Left ventricle myocardium inferior (tissue), 1 donor: ENCODE results near the gene PTPN14. TPM values are rescaled to one million over a fixed set of nuclear protein-coding genes. Genes with fewer than 3 reads are reported as not detected.

Source experiments
- DNase-seq: peaks from one replicate; pipeline ENCODE4 v3.0.0-alpha.2; 2020
- H3K27ac ChIP-seq: fragments of 200-600 bp; replicated peaks from 2 replicates; pipeline ENCODE4 v1.8.0; 2021
- H3K27me3 ChIP-seq: fragments of 200-600 bp; 2 replicates; pipeline ENCODE4 v1.8.0; 2021; ENCODE audit warnings: low read depth
- H3K36me3 ChIP-seq: fragments of 200-600 bp; 2 replicates; pipeline ENCODE4 v1.8.0; 2021
- H3K4me1 ChIP-seq: fragments of 200-600 bp; 2 replicates; pipeline ENCODE4 v1.8.0; 2021
- H3K4me3 ChIP-seq: fragments of 200-600 bp; 2 replicates; pipeline ENCODE4 v1.8.0; 2021; ENCODE audit warnings: mild to moderate bottlenecking, moderate library complexity
- H3K9me3 ChIP-seq: fragments of 200-600 bp; replicated peaks from 2 replicates; pipeline ENCODE4 v1.8.0; 2021
- intact Hi-C: fragments of 100-400 bp; cut with micrococcal nuclease; formaldehyde crosslinking; loops from one replicate; pipeline ENCODE4 v1.11.0; 2022
- total RNA-seq: library from RNA; stranded (reverse); fragmentation: NEBNext Ultra II Directional; extraction: Animal tissue kit (Norgen Biotek cat#: 25700); gene quantifications from one replicate; pipeline ENCODE4 v1.2.1, GENCODE V29; 2021
- TF ChIP-seq, protein P1 (sequence below): fragments of 200-600 bp; IDR thresholded peaks from 2 replicates; pipeline ENCODE4 v1.8.0; 2021; ENCODE audit warnings: antibody characterized with exemption, mild to moderate bottlenecking, borderline replicate concordance
- donor health status: DM: no; HTN: yes; CAD: no; lungs with severe emphysema.

Gene PTPN14
- total RNA-seq, 1 donor from 2014 or later, result 32.5 TPM

DNA sequence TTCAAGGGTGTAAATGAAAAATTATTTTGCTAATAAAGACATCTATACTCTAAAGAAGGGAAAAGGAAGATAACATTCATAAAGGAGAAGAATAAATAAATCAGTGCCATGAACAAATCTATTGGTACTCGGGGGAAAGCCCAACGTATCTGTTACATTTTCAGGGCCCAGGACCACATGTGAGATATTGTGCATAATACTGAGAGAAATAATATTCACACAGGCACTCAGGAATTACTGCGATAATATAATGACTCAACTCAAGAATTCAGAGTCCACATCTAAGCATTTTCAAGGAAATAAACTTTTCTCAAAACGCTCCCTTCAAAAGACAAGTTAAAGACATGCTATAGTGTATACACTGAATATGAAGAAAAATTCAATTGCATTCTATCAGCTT is 161.7 kb downstream of the PTPN14 start:
- no peaks in the 10 kb centered on the region for H3K9me3 ChIP-seq
- H3K27me3 ChIP-seq, result no peaks in the 10 kb centered on the region
- no peak for DNase-seq
- intact Hi-C loops, result loop anchor here (10.0 kb wide), 1 partner anchor 195 kb away; no protein-coding TSS in a partner anchor
- TF ChIP-seq, protein P1, sequence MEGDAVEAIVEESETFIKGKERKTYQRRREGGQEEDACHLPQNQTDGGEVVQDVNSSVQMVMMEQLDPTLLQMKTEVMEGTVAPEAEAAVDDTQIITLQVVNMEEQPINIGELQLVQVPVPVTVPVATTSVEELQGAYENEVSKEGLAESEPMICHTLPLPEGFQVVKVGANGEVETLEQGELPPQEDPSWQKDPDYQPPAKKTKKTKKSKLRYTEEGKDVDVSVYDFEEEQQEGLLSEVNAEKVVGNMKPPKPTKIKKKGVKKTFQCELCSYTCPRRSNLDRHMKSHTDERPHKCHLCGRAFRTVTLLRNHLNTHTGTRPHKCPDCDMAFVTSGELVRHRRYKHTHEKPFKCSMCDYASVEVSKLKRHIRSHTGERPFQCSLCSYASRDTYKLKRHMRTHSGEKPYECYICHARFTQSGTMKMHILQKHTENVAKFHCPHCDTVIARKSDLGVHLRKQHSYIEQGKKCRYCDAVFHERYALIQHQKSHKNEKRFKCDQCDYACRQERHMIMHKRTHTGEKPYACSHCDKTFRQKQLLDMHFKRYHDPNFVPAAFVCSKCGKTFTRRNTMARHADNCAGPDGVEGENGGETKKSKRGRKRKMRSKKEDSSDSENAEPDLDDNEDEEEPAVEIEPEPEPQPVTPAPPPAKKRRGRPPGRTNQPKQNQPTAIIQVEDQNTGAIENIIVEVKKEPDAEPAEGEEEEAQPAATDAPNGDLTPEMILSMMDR, result no peak
- no peak overlapping the region for H3K4me3 ChIP-seq
- H3K36me3 ChIP-seq, result peaks cover 56% of the 10 kb centered on the region
- no peak overlapping the region for H3K27ac ChIP-seq
- no peaks in the 10 kb centered on the region for H3K4me1 ChIP-seq

DNA sequence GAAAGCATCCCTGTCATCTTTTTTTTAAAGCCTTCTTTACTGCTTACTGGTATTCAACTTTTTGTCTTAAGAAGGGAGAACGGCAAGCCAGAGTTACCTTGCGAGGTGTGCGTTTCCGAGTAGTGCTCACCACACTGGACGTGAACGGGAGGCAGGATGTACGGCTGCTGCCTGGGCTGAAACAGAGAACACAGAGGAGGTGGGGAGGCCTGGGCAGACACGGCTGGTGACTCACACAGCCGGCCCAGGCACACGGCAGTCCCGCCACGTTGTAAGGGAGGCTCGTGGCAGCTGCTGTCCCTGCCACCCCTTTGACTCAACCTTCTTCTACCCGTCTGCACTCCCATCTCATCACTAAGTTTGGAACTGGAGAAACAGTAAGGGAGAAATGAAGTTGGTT is 164.7 kb downstream of the PTPN14 start:
- Histone ChIP-seq H3K4me1 (no peaks in the 10 kb centered on the region), H3K27ac (no peak overlapping the region), H3K27me3 (no peaks in the 10 kb centered on the region), H3K4me3 (no peak overlapping the region), H3K9me3 (no peaks in the 10 kb centered on the region), H3K36me3 (peaks cover 59% of the 10 kb centered on the region)
- TF ChIP-seq, protein P1, result no peak
- DNase-seq, result no peak
- intact Hi-C loops, result no loop called here

DNA sequence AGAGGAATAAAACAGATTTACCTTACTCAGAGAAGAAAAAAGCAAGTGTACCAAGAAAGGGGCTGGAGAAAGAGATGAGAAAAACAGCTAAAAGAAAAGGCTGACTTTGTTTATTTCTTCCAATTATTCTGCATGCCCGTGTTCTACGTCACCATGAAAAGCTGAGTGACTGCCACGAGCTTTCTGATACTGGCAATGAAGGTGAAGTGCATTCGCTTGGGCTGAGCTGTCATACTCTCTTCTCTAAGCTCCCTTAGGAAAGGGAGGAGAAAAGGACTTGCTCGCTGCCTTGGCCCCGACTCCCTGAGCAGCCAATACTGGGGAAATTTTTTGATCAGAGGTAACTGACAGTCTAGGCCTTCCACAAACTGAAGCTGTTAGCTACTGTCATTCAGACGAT is 165.1 kb downstream of the PTPN14 start:
- no peaks in the 10 kb centered on the region for H3K27me3 ChIP-seq
- no peak for DNase-seq
- TF ChIP-seq, protein P1, result no peak
- H3K4me3 ChIP-seq, result no peak overlapping the region
- H3K9me3 ChIP-seq, result no peaks in the 10 kb centered on the region
- H3K36me3 ChIP-seq, result peaks cover 63% of the 10 kb centered on the region
- intact Hi-C loops, result no loop called here
- no peaks in the 10 kb centered on the region for H3K4me1 ChIP-seq
- H3K27ac ChIP-seq, result no peak overlapping the region

DNA sequence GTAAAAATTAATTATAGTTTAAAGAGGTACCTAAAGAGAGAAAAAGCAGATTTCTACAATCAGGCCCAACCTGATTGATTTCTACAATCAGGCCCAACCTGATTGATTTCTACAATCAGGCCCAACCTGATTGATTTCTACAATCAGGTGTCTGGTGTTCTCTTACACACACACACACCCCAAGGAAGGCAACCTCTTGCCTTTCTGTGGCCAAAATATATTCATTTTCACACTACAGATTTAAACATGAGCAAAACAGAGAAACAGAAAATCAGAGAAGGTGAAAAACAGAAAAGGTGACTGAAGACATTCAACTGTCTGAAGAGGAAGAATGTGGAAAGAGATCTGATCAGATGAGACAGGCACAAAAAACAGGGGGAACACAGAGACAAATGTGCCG is 166.0 kb downstream of the PTPN14 start:
- Histone ChIP-seq H3K4me1 (no peaks in the 10 kb centered on the region), H3K4me3 (no peak overlapping the region), H3K27ac (no peak overlapping the region), H3K27me3 (no peaks in the 10 kb centered on the region), H3K36me3 (peaks cover 65% of the 10 kb centered on the region), H3K9me3 (no peaks in the 10 kb centered on the region)
- DNase-seq, result no peak
- TF ChIP-seq, protein P1, result no peak
- intact Hi-C loops, result no loop called here

DNA sequence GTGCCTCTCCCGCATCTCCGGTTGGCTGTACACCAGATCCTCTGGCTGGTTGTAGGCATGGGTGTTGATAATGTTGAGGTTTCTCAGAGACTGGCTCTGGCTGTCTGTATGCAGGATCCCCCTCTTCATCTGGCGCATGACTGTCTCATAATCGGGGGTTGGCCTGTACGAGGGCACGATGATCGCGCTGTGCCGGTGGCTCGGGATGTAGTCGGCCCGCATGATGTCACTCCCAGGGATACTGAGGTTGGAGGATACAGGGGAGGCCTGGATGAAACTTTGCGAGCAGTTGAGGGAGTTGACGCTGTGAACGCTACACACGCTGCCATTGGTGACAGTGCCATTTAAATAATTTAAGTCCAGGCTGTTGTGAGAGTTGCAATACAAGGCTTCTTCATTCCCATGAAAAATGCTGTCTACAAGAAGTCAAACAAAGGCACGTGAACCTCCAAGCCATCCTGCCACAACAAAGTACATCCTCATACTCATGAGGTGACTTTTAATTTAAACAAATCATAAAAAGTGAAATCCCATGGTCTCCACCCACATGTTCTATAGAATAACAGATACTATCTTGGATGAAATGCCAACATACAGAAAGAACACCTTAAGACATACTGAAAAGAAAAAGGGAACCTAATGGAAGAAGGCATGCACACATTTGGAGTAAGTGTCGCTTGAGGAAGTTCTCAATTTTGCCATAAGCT is 166.9 kb downstream of the PTPN14 start:
- no peaks in the 10 kb centered on the region for H3K27me3 ChIP-seq
- H3K4me3 ChIP-seq, result no peak overlapping the region
- H3K9me3 ChIP-seq, result no peaks in the 10 kb centered on the region
- peaks cover 70% of the 10 kb centered on the region for H3K36me3 ChIP-seq
- intact Hi-C loops, result no loop called here
- no peaks in the 10 kb centered on the region for H3K4me1 ChIP-seq
- no peak overlapping the region for H3K27ac ChIP-seq
- TF ChIP-seq, protein P1, result no peak
- DNase-seq, result no peak
